ENCODE data around the gene GBE1.

GBE1 gene

DNA sequence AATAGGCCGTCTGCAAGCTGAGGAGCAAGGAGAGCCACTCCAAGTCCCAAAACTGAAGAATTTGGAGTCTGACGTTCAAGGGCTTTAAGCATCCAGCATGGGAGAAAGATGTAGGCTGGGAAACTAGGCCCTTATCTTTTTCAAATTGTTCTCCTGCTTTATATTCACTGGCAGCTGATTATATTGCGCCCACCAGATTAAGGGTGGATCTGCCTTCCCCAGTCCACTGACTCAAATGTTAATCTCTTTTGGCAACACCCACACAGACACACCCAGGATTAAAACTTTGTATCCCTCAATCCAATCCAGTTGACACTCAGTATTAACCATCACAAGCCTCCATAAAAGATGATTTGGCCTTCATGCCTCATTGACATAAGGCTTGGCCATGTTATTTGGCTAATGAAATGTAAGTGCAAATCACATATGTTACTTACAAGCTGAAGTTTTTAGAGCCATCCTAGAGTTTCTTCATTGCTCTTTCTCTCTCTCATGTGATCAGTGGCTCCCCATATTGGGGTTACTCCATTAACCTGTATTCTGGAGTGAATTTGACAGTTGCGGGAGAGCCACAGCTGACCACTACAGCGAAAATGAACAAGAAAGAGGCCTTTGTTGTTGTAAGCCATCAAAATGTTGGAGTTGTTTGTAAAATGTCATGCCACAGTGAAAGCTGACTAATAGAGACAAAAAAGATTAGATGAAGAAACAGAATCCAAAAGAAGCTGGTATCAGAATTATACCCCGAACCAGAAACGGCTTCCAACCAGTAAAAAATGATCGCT lies 61.7 kb downstream of the GBE1 start:
- DNase-seq (ENCODE audit: low spot score) = no peak

DNA sequence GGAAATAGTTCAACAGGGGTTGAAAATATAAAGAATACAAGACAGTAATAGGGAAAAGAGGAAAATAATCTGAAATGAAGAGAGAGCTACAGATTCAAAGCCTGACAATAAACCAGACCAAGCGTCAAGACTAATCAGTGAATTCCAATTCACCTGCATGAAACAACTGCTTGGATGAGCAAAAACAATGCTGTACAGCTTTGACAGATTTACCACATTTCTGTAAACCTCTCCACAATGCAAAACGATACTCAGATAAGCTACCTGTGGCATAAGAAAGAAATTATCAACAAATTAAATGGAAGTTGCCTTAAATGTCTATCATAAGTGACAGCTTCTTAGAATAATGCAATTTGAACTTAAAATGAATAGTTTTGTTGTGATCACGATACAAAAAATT lies 65.4 kb downstream of the GBE1 start:
- DNase-seq (ENCODE audit: low spot score) = no peak

DNA sequence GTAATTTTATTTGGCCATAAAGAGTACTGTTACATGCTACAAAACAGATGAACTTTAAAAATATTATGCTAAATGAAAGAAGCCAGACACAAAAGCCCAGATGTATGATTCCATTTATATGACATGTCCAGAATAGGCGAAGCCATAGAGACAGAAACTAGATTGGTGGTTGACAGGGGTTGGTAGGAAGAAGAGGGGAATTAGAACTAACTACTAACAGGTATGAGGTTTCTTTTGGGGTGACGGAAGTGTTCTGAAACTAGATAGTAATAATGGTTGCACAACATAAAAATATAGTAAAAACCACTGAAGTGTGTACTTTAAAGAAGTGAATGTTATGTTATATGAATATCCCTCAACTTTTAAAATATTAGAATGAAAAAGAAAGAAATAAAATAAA lies 66.1 kb downstream of the GBE1 start:
- no peak for DNase-seq (ENCODE audit: low spot score)

DNA sequence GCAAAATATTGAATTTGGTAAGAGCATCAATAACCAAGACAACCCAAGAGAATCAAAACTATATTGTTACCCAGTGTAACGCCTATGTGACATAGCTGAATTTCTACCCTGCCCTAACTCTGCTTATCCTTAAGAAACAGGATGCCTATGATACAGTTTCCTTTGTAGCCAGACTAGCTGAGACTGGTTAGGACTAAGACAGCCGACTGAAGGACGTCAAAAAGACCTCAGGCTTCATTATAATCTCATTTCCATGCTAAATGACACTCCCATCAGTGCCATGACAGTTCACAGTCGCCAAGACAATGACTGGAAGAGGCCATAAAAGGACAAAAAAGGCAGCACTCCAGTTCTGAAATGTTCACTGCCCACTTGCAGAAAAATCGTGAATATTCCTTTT lies 66.8 kb downstream of the GBE1 start:
- DNase-seq (ENCODE audit: low spot score) = no peak

GRCh38 chr3:81692766-81693165 lies 68.7 kb downstream of the GBE1 start:
- DNase-seq (ENCODE audit: low spot score) = no peak

- DNase-seq (ENCODE audit: low spot score) = no peak
These were observed 71.8 kb downstream of the GBE1 start for GRCh38 chr3:81689617-81690016.

- DNase-seq (ENCODE audit: low spot score) = no peak
These were observed 76.6 kb downstream of the GBE1 start for GRCh38 chr3:81684751-81685395.

DNA sequence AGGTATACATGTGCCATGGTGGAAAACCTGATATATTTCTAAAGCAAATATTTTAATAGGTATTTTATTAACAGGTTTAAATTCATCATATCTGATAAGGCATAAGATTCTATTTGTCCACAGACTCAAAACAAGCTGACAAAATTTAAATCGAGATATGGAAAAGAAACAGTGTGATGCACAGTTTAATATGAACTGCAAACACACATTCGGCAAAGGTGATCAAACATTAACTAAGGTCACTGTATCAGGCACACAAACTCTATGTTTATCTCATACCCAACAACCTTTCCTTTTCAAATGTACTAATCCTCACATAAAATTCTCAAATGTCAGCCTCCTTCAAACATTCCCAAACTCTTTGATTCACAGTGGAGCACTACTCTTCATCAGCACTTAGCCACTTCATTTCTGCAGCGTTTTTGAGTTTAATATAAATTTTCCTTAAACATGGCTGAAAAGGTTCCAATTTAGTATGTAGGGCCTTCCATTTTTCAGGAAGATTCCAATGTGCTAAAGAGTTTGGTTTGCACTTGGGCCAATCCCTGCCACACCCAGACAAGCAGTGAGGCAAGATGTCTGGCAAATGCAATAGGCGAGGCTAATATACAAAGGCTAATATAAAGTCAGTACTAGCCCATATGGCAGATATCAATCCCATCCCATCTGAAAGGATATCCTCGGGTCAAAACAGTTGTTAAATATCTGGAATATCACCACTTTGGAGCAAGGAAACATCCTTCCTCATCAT lies 84.6 kb downstream of the GBE1 start:
- no peak for DNase-seq (ENCODE audit: low spot score)

GRCh38 chr3:81674690-81675089 lies 86.8 kb downstream of the GBE1 start:
- no peak for DNase-seq (ENCODE audit: low spot score)

GRCh38 chr3:81668283-81668682 lies 93.2 kb downstream of the GBE1 start:
- no peak for DNase-seq (ENCODE audit: low spot score)

DNA sequence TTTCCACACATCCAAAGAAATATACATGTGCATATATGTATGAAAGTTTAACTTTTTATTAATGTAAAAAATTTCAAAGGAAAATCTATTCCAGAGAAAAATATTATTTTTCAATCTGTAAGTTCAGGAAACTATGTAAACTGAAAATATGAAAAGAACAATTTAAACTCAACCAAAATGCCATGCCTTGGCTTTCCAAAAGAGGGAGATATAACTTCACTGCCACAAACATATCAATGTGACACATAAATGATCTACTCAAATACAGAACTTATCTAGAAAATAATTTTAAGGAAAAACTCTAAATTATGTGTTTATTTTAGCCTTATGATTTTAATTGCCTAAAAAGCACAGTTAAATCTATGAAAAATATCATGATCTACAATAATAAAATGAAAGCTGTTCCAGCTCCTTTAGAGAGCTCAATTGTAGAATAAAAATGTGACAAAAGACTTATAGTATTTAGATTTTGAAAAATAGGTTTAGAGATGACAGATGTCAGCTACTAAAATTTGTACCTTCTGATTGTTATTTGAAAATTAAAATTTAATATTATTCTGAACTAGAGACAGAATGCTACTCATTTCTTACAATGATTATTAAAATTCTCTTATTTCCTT lies 94.8 kb downstream of the GBE1 start:
- peak; percentile 30 for DNase-seq (ENCODE audit: low spot score)

- DNase-seq (ENCODE audit: low spot score) = no peak
These were observed 98.3 kb downstream of the GBE1 start for GRCh38 chr3:81663114-81663513.

GRCh38 chr3:81660036-81660435 lies 101.4 kb downstream of the GBE1 start:
- DNase-seq (ENCODE audit: low spot score) = no peak

GRCh38 chr3:81658322-81658997 lies 103.0 kb downstream of the GBE1 start:
- no peak for DNase-seq (ENCODE audit: low spot score)

- DNase-seq (ENCODE audit: low spot score) = no peak
These were observed 110.3 kb downstream of the GBE1 start for GRCh38 chr3:81651139-81651538.

- no peak for DNase-seq (ENCODE audit: low spot score)
These were observed 111.3 kb downstream of the GBE1 start for GRCh38 chr3:81650187-81650586.

GRCh38 chr3:81645248-81645647 lies 116.2 kb downstream of the GBE1 start:
- no peak for DNase-seq (ENCODE audit: low spot score)

DNA sequence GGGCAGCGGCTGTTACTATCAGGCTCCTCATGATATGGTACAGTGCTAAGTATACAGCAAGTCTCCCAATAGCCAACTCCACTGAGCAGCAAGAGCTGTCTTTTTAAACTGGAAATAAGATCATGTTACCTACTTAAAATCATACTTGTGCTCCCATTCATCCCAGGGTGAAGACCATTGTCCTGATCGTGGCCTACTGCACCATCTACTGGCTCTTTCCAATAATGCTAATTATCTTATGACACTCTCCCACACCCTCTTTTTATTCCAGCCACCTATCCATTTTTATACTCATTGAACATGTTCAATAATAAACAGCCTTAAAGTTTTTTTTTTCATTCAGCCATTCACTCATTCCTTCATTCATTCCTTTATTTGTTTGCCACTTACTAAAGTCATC lies 117.7 kb downstream of the GBE1 start:
- DNase-seq (ENCODE audit: low spot score) = no peak

GRCh38 chr3:81638480-81638879 lies 123.0 kb downstream of the GBE1 start:
- DNase-seq (ENCODE audit: low spot score) = no peak

DNA sequence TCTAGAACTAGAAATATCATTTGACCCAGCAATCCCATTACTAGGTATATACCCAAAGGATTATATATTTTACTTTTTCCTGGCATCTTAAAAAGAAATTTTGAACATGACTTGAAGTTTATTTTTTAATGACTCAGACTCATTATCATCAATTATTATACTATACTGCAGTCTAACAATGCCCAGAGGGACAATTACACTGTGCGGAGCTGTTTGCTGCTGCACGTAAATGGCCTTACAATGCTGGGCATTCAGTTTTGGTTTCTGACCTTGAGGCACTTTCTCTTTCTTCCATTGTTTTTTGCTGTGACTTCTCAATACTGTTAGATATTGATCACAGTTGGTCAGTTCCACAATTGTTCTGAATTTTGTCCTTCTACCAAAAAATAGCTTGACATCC lies 128.8 kb downstream of the GBE1 start:
- DNase-seq (ENCODE audit: low spot score) = no peak

- no peak for DNase-seq (ENCODE audit: low spot score)
These were observed 136.7 kb downstream of the GBE1 start for GRCh38 chr3:81624756-81625155.

DNA sequence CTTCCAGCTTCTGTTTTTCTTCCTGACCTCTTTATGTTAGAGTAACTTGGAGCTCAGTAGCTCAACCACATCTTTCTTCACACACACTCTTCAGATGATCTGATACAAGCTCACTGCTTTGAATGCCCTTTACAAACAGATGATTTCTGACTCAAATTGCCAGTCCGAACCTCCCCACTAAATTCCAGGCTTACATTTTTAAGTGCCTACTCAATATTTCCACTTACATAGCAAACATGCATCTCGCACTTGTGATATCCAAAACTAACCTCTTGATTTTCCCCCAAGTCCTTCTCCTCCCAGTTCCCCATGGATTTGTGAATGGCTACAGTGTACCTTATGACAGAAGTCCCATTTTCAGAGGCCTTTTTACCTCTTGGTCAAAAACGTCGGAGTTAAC lies 139.1 kb downstream of the GBE1 start:
- DNase-seq (ENCODE audit: low spot score) = no peak

All from kidney capillary endothelial cell (primary cell).